WERI-Rb-1 (cell line): ENCODE results near the gene PLPP7.
"Not testable (repeated sequence)": the region's sequence is repeated elsewhere in the genome, so short reads cannot be mapped to it uniquely, and the experiment has no call there.

ENCODE experiments used
- DNase-seq: peaks from one replicate; pipeline ENCODE4 v3.0.0-alpha.2; 2020
- H3K27ac ChIP-seq: fragments of 250-450 bp; sonication (Bioruptor Pico); 2 replicates; pipeline ENCODE4 v1.5.1; 2020; ENCODE audit warnings: mild to moderate bottlenecking, moderate library complexity
- H3K27me3 ChIP-seq: fragments of 250-450 bp; sonication (Bioruptor Pico); 2 replicates; pipeline ENCODE4 v1.5.1; 2021; ENCODE audit warnings: mild to moderate bottlenecking, low read depth, moderate library complexity; ENCODE audit not compliant: insufficient read depth, severe bottlenecking
- H3K36me3 ChIP-seq: fragments of 250-450 bp; sonication (Bioruptor Pico); 2 replicates; pipeline ENCODE4 v1.5.1; 2020; ENCODE audit warnings: mild to moderate bottlenecking, moderate library complexity
- H3K4me3 ChIP-seq: 2 replicates; pipeline ENCODE4 v1.5.1; 2011; ENCODE audit warnings: low read depth, mild to moderate bottlenecking, control low read depth, low read length
- H3K9me3 ChIP-seq: fragments of 250-450 bp; sonication (Bioruptor Pico); 2 replicates; pipeline ENCODE4 v1.5.1; 2021; ENCODE audit warnings: mild to moderate bottlenecking, moderate library complexity; ENCODE audit not compliant: severe bottlenecking
- TF ChIP-seq, protein P1 (sequence below): IDR thresholded peaks from 2 replicates; pipeline ENCODE4 v1.5.1; 2011; ENCODE audit warnings: low read depth, mild to moderate bottlenecking, control low read depth, inconsistent platforms, low read length

Gene PLPP7

DNA sequence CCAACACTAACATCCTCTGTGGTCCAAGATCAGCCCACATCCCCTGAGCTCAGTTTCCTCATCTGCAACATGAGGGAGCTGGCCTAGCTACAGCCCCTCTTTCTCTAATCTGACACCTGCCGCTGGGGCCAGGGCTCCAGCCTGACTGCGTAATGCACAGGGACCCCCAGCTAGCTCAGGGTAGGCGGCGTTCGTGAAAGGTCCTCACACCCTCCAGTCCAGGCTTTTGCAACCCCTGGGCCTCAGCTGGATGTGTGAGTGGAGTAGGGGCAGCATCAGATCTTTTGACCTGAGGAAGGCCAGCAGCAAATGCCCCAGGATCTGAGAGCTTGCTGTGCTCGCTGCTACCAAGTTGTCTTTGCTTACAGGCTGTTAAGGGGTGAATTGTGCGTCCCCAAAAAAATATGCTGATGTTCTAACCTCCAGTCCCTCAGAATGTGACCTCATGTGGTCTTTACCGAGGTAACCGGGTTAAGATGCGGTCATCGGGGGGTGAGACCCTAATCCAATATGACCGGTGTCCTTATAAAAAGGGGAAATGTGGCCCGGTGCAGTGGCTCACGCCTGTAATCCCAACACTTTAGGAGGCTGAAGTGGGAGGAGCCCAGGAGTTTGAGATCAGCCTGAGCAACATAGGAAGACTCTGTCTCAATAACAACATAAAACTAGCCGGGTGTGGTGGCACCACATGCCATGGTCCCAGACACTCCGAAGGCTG lies 47.8 kb downstream of the PLPP7 start:
- no peaks in the 10 kb centered on the region for H3K27me3 ChIP-seq
- TF ChIP-seq, protein P1, sequence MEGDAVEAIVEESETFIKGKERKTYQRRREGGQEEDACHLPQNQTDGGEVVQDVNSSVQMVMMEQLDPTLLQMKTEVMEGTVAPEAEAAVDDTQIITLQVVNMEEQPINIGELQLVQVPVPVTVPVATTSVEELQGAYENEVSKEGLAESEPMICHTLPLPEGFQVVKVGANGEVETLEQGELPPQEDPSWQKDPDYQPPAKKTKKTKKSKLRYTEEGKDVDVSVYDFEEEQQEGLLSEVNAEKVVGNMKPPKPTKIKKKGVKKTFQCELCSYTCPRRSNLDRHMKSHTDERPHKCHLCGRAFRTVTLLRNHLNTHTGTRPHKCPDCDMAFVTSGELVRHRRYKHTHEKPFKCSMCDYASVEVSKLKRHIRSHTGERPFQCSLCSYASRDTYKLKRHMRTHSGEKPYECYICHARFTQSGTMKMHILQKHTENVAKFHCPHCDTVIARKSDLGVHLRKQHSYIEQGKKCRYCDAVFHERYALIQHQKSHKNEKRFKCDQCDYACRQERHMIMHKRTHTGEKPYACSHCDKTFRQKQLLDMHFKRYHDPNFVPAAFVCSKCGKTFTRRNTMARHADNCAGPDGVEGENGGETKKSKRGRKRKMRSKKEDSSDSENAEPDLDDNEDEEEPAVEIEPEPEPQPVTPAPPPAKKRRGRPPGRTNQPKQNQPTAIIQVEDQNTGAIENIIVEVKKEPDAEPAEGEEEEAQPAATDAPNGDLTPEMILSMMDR = no peak

DNA sequence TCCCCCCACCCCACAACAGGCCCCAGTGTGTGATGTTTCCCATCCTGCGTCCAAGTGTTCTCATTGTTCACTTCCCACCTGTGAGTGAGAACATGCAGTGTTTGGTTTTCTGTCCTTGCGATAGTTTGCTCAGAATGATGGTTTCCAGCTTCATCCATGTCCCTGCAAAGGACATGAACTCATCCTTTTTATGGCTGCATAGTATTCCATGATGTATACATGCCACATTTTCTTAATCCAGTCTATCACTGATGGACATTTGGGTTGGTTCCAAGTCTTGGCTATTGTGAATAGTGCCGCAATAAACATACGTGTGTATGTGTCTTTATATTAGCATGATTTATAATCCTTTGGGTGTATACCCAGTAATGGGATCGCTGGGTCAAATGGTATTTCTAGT lies 49.7 kb downstream of the PLPP7 start:
- not testable (repeated sequence) for H3K9me3 ChIP-seq, H3K36me3 ChIP-seq

More for the DNA sequence above, 47.8 kb downstream of the PLPP7 start:
- Histone ChIP-seq H3K4me3 (no peak overlapping the region), H3K36me3 (no peaks in the 10 kb centered on the region), H3K27ac (no peak overlapping the region), H3K9me3 (no peaks in the 10 kb centered on the region)
- peak; percentile 57 for DNase-seq

DNA sequence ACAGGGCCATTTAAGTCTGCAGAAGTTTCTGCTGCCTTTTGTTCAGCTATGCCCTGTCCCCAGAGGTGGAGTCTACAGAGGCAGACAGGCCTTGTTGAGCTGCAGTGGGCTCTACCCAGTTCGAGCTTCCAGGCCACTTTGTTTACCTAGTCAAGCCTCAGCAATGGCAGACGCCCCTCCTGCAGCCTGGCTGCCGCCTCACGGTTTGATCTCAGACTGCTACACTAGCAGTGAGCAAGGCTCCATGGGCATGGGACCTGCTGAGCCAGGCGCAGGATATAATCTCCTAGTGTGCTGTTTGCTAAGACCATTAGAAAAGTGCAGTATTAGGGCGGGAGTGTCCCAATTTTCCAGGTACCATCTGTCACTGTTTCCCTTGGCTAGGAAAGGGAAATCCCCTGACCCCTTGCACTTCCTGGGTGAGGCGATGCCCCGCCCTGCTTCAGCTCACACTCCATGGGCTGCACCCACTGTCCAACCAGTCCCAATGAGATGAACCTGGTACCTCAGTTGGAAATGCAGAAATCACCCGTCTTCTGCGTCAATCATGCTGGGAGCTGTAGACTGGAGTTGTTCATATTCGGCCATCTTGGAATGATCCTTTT lies 55.5 kb downstream of the PLPP7 start:
- DNase-seq = peak; percentile 72
- not testable (repeated sequence) for H3K36me3 ChIP-seq, H3K27me3 ChIP-seq, H3K4me3 ChIP-seq
- Histone ChIP-seq H3K27ac (peak overlapping the region; percentile 67), H3K9me3 (peaks cover 16% of the 10 kb centered on the region)

More for the DNA sequence above, 49.7 kb downstream of the PLPP7 start:
- not testable (repeated sequence) for DNase-seq, H3K4me3 ChIP-seq, H3K27ac ChIP-seq, H3K27me3 ChIP-seq

DNA sequence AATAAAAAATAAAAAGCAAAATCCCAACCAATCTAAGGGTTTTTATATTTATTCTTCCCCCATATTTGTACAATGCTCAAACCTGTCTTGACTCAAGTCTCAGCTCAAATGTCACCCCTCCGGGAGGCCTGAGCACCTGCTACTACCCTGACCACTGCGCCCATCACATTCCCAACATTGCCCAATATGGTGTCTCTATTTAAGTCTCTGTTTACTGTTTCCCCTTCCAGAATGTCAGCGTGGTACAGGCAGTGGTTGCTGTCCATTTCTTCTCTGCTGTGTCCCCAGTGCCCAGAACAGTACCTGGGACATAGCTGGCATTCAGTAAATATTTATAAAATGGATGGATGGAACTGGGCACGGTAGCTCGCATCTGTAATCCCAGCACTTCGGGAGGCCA lies 57.0 kb downstream of the PLPP7 start:
- DNase-seq = no peak
- TF ChIP-seq, protein P1 = no peak

DNA sequence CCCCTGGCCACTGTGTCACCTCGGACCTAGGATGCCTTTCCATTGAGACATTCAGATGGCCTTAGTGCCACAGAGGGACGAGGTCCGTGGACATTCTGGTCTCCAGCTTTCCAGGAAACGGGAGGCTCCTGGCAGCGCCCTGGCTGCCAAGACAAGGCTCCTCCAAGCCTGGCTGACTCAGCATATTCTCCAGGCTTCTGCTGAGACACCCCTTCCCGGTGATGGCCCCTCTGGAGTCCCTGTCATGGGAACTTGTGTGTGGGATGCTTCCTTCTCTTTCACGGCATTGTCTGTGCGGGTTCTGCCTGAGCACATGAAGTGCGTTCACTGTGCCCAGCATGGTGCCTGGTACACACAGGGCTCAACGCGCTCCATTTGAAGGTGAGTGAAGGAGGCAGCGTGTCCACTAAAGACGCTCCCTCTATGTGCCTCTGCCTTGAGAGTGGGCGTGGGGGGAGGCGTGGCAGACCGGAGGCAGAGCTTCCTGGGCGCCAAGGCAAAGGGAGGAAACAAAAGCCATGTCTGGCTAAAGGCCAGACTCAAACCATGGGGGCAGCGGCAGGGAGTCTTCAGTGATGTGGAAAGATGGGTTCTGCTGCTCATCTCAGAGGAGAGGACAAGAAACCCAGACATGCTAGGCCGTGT lies 58.0 kb downstream of the PLPP7 start:
- no peak overlapping the region for H3K4me3 ChIP-seq
- no peak overlapping the region for H3K27ac ChIP-seq
- DNase-seq = no peak
- no peaks in the 10 kb centered on the region for H3K36me3 ChIP-seq
- TF ChIP-seq, protein P1 = no peak
- no peaks in the 10 kb centered on the region for H3K27me3 ChIP-seq
- peaks cover 16% of the 10 kb centered on the region for H3K9me3 ChIP-seq

More for the DNA sequence above, 57.0 kb downstream of the PLPP7 start:
- no peak overlapping the region for H3K27ac ChIP-seq
- H3K27me3 ChIP-seq = no peaks in the 10 kb centered on the region
- no peak overlapping the region for H3K4me3 ChIP-seq
- H3K9me3 ChIP-seq = peaks cover 16% of the 10 kb centered on the region
- H3K36me3 ChIP-seq = no peaks in the 10 kb centered on the region

DNA sequence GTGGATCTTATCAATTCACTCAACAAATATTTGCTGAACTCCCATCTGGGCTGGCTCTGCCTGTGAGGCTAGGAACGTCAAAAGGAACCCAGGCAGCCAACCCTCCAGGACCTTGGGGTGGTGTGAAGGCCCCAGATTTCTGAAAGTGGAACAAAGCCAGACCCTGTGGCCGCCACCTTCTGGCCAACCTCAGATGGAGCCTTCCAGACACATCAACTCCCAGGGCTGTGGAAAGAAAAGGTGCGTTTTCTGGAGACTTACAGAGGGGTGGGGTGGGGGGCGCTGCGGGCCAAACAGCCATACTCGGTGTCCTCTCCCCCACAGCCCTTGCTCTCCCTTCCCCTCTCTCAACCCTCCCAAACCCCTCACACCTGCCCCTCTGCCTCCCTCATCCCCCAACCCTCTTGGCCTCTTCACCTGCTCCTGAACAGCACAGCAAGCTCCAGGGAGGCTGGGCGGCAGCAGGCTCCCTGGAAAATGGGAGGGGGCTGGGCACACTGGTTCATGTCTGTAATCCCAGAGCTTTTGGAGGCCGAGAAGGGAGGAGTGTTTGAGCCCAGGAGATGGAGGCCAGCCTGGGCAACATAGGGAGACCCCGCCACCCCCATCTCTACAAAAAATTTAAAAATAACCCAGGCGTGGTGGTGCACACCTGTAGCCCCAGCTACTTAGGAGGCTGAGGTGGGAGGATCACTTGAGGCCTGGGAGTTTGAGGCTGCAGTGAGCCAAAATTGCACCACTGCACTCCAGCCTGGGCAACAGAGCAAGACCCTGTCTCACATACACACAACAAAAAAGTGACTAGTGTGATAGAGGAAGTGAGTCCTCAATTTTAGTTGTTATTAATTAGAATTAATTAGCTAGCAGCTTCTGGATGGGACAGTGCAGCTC lies 59.4 kb downstream of the PLPP7 start:
- TF ChIP-seq, protein P1 = peak; percentile 49
- peaks cover 16% of the 10 kb centered on the region for H3K9me3 ChIP-seq
- peak; percentile 33 for DNase-seq
- no peaks in the 10 kb centered on the region for H3K36me3 ChIP-seq
- no peaks in the 10 kb centered on the region for H3K27me3 ChIP-seq
- no peak overlapping the region for H3K27ac ChIP-seq
- no peak overlapping the region for H3K4me3 ChIP-seq
